Activated CD4-positive, alpha-beta T cell treated with anti-CD3 and anti-CD28 coated beads, Interleukin-2, amount 50 U/mL, for 4 hours (primary cell): ENCODE data around the gene SLK.
A peak's percentile ranks its signal among the peaks of the same experiment; 100 is the strongest.

Experiments used
- DNase-seq, 2 experiments: peaks; one replicate each; pipeline ENCODE4 v3.0.0-alpha.2; 2020

Gene SLK

GRCh38 chr10:103966671-103967447, at the start of gene SLK:
Gene SLK (plus strand): TSS chr10:103967140. CDS start chr10:103967746, 606 bp downstream.
- DNase-seq, result peak; percentile 67 to 74

- DNase-seq, result peak in 1 of 2 experiments; percentile 3
Observed at GRCh38 chr10:103917302-103918052, 49.5 kb upstream of the SLK start.

GRCh38 chr10:103918053-103918846, 48.7 kb upstream of the SLK start, which contains the start of gene STN1:
Gene STN1 (minus strand): TSS chr10:103918184. CDS start chr10:103917594, 590 bp downstream.
- peak; percentile 91 to 93 for DNase-seq

- DNase-seq, result no peak
Observed at GRCh38 chr10:103919648-103920025, 47.3 kb upstream of the SLK start.

GRCh38 chr10:103921248-103921647, 45.7 kb upstream of the SLK start:
- no peak for DNase-seq

- peak in 1 of 2 experiments; percentile 3 for DNase-seq
Observed at GRCh38 chr10:103921750-103922195, 45.2 kb upstream of the SLK start.

- DNase-seq, result no peak
Observed at GRCh38 chr10:103922659-103923058, 44.3 kb upstream of the SLK start.

- no peak for DNase-seq
Observed at GRCh38 chr10:103923502-103923901, 43.4 kb upstream of the SLK start.

- DNase-seq, result no peak
Observed at GRCh38 chr10:103925591-103925990, 41.3 kb upstream of the SLK start.

GRCh38 chr10:103926722-103927319, 40.1 kb upstream of the SLK start:
- DNase-seq, result no peak

- DNase-seq, result no peak
Observed at GRCh38 chr10:103928784-103929183, 38.2 kb upstream of the SLK start.

- DNase-seq, result no peak
Observed at GRCh38 chr10:103929381-103929921, 37.5 kb upstream of the SLK start.

- no peak for DNase-seq
Observed at GRCh38 chr10:103930449-103930848, 36.5 kb upstream of the SLK start.

GRCh38 chr10:103930881-103931280, 36.1 kb upstream of the SLK start:
- no peak for DNase-seq

GRCh38 chr10:103931603-103932002, 35.3 kb upstream of the SLK start:
- DNase-seq, result no peak

GRCh38 chr10:103932271-103932670, 34.7 kb upstream of the SLK start:
- no peak for DNase-seq

GRCh38 chr10:103932971-103933370, 34.0 kb upstream of the SLK start:
- no peak for DNase-seq

- no peak for DNase-seq
Observed at GRCh38 chr10:103933557-103934121, 33.3 kb upstream of the SLK start.

- no peak for DNase-seq
Observed at GRCh38 chr10:103934308-103934707, 32.6 kb upstream of the SLK start.

- no peak for DNase-seq
Observed at GRCh38 chr10:103936022-103936421, 30.9 kb upstream of the SLK start.

- DNase-seq, result no peak
Observed at GRCh38 chr10:103939522-103939921, 27.4 kb upstream of the SLK start.

GRCh38 chr10:103941801-103942200, 25.1 kb upstream of the SLK start:
- DNase-seq, result no peak
